NCI-H2107 treated with DMSO at 0.1 percent for 48 hours (cell line): Measurements from ENCODE around the gene NKX2-3.

ENCODE experiments used
- DNase-seq: peaks from one replicate; lab custom pipeline; 2025; ENCODE audit not compliant: unreplicated experiment; lab: John Stamatoyannopoulos, UW

NKX2-3 gene

DNA sequence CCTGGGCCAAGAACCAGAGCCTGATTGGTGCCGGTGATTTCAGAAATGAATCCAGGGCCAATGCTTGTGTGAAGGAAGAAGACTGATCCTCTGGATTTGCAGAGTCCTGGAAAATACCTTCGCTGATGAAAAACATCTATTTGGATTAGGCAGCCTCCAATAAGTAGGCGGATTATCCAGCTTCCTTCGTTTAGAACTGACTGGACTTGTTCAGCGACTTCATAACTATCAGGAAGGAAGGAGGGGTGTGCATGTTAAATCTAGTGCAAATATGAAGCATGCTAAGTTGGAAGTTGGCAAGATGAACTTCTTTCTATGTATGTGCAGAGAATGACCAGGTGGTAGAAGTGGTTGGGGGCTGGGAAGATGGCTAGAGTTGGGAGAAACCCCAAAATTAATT is 41.0 kb downstream of the NKX2-3 start:
- no peak for DNase-seq

DNA sequence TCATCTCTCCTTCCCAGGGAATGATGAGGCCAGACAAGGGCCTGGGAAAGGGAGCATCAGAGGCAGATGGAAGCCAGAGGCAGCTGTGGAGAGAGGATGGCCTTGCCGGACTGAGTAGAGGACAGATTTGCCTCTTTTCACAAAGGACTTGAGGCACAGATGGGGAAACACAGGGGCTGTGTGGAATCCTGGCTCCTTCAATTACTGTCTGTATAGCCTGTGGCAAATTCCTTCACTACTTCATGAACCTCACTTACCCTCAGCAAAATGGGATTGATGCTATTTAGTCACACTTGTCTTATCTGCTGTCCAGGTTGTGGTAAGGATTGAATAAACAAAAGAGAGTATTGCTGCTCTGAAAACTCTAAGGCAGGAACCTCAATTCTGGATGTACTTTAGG is 47.2 kb downstream of the NKX2-3 start:
- no peak for DNase-seq

DNA sequence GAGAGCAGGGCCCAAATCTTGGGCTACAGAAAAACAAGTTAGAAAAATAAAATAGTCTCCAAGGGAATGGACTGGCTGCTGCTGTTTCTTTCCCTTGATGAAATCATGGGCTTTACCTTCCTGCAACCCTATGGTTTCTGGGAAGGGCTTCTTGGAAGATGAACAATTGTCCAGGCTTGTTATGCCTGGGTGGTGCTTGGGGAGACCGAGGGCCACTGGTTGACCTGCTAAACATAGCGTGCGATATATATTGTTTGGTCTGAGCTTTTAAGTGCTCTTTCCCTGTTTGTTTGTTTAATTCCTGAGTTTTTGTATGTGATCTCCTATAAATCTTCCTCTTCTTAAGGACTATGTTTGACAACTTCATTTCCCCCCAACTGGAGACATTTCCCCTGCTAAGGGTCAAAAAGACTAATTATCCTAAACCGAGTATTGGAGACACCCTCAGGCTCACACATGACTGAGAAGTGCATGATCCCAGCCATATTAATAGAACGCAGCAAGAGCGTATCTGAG is 49.6 kb downstream of the NKX2-3 start:
- DNase-seq = no peak

DNA sequence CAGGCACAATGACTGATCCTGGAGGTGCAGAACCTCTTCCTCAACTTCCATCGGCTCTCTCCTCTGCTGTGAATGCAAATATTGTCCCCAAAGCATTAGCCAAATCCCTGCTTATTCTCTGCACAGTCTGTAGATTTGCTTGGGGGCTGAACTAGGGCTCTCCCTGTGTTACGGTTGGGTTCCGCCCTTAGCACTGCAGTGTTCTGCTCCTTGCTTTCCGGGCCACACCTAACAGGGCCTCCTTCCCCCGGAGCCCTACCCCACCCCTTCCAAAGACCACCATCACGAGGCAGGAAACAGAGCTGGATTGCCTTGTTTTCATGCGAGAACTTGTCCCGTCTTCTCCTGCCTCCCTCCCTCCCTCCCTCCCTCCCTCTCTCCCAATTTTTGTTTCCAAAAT is 50.9 kb downstream of the NKX2-3 start:
- no peak for DNase-seq
